T-helper 2 cell treated with Interferon-gamma antibody and Interleukin-4, amounts not matched to agents 5 μg/mL and 100 μg/mL, for 36 hours (primary cell): ENCODE measurements around the gene ORC3.

ENCODE experiments used
- DNase-seq: peaks from one replicate; pipeline ENCODE4 v3.0.0; 2021; ENCODE audit warnings: low spot score
- H3K27ac Mint-ChIP-seq: one replicate; pipeline ENCODE4 v1.8.0; 2021; ENCODE audit warnings: mild to moderate bottlenecking, mixed read lengths
- H3K27me3 Mint-ChIP-seq: one replicate; pipeline ENCODE4 v1.8.0; 2021; ENCODE audit warnings: low read depth, mixed read lengths
- H3K36me3 Mint-ChIP-seq: one replicate; pipeline ENCODE4 v1.8.0; 2021; ENCODE audit warnings: low read depth, mixed read lengths
- H3K4me1 Mint-ChIP-seq: one replicate; pipeline ENCODE4 v1.8.0; 2021; ENCODE audit warnings: low read depth, mixed read lengths
- H3K4me3 Mint-ChIP-seq: one replicate; pipeline ENCODE4 v1.8.0; 2022; ENCODE audit warnings: mild to moderate bottlenecking, moderate library complexity, mixed read lengths
- H3K9me3 Mint-ChIP-seq: one replicate; pipeline ENCODE4 v1.8.0; 2021; ENCODE audit warnings: mixed read lengths

The ORC3 gene

DNA sequence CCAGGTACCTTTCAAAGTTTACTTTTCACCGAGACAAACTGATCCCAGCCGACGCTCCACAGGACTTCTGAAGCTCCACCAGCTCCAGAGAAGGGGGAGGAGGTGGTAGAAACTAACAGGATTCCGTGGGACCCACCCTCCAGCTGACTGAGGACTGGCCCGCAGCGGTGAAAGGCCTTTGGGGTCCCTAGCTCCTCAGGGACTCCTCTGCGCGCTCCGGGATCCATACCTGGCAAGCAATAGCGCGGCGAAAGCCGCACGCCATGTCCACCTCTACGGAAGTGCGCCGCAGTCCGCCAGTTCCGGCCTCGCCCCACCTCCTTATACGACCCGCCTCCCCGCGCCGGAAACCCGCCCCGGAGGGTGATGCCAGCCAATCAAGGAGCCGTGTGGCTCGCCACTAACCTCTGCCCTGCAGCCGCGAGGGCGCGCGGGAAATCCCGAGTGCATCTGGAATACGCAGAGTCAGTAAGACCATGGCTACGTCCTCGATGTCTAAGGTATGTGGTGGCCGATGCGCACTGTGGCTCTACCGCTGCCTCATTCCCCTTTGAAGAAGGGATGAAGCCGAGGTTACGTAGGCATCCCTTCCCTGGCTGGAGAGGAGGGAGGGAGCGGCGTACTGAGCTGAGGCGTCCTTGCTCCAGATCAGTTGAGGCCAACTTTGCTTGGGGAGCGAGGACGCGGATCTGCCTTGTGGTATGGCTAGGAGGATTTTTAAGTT lies at the start of gene ORC3, which contains the start of gene RARS2:
Gene ORC3 (plus strand): TSS at position 443 of the 724 bp plus-strand sequence. CDS start 34 bp downstream, at position 477.
Gene RARS2 (minus strand): TSS at position 295 of the 724 bp plus-strand sequence. CDS start 30 bp downstream, at position 265.
- H3K9me3 Mint-ChIP-seq = no peaks in the 10 kb centered on the region
- peak; percentile 96 for DNase-seq
- no peaks in the 10 kb centered on the region for H3K27me3 Mint-ChIP-seq
- H3K27ac Mint-ChIP-seq = peak within 1 kb of the TSS; percentile 93
- peaks cover 44% of the 10 kb centered on the region for H3K36me3 Mint-ChIP-seq
- peak within 1 kb of the TSS; percentile 91 for H3K4me3 Mint-ChIP-seq
- peaks cover 35% of the 10 kb centered on the region for H3K4me1 Mint-ChIP-seq

DNA sequence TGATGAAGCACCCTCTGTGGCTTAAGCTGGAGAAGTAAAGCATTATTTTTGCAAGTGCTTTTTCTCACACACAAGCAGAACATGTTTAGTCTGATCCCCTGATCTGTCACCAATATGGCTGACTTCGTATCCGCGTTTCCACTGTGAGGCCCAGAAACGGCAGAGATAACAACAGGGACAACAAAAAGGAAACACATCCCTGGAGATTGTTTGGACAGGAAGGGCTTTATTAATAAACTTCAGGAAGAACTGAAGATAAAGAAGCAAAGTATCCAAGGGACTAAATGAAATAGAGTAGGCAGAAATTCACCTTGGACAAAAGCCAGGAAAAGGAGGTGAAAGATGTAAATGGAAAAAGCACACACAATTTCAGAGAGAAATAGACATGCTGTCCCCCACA lies 49.4 kb upstream of the ORC3 start:
- Mint-ChIP-seq H3K27ac (no peak overlapping the region), H3K4me3 (no peak overlapping the region), H3K4me1 (peaks cover 3% of the 10 kb centered on the region), H3K36me3 (peaks cover 58% of the 10 kb centered on the region), H3K27me3 (no peaks in the 10 kb centered on the region), H3K9me3 (peaks cover 13% of the 10 kb centered on the region)
- DNase-seq = no peak

DNA sequence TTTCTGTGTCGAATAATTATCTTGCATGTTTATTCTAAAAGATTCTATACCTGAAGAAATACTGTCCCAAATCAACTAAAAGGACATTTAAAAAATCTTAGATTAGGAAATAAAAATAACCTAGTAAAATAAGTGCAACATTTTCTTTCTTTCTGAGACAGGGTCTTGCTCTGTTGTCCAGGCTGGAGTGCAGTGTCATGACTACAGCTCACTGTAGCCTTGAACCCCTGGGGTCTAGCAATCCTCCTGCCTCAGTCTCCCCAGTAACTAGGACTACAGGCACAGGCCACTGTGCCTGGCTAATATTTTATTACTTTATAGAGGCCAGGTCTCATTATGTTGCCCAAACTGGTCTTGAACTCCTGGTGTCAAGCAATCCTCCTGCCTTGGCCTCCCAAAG lies 48.9 kb upstream of the ORC3 start:
- Mint-ChIP-seq H3K4me3 (no peak overlapping the region), H3K27ac (no peak overlapping the region), H3K36me3 (peaks cover 62% of the 10 kb centered on the region), H3K9me3 (peaks cover 13% of the 10 kb centered on the region), H3K4me1 (peaks cover 3% of the 10 kb centered on the region), H3K27me3 (no peaks in the 10 kb centered on the region)
- DNase-seq = no peak

DNA sequence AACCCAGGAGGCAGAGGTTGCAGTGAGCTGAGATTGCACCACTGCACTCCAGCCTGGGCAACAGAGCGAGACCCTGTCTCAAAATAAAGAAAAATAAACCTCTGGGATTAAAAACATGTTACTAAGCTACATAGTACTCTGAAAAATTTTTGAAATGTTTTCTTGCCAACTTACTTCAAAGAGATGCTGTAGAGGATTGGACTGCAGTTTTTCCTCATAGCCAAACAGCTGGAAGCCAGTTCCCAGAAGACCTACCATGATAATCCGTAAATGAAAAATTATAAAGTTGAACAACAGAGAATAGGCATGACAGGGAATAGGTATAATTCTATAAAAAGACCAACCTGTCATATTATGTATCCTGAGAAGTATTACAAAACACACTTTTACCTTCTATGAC lies 48.2 kb upstream of the ORC3 start:
- no peak for DNase-seq
- peaks cover 3% of the 10 kb centered on the region for H3K4me1 Mint-ChIP-seq
- H3K27me3 Mint-ChIP-seq = no peaks in the 10 kb centered on the region
- H3K27ac Mint-ChIP-seq = no peak overlapping the region
- peaks cover 64% of the 10 kb centered on the region for H3K36me3 Mint-ChIP-seq
- H3K4me3 Mint-ChIP-seq = no peak overlapping the region
- H3K9me3 Mint-ChIP-seq = peaks cover 13% of the 10 kb centered on the region

DNA sequence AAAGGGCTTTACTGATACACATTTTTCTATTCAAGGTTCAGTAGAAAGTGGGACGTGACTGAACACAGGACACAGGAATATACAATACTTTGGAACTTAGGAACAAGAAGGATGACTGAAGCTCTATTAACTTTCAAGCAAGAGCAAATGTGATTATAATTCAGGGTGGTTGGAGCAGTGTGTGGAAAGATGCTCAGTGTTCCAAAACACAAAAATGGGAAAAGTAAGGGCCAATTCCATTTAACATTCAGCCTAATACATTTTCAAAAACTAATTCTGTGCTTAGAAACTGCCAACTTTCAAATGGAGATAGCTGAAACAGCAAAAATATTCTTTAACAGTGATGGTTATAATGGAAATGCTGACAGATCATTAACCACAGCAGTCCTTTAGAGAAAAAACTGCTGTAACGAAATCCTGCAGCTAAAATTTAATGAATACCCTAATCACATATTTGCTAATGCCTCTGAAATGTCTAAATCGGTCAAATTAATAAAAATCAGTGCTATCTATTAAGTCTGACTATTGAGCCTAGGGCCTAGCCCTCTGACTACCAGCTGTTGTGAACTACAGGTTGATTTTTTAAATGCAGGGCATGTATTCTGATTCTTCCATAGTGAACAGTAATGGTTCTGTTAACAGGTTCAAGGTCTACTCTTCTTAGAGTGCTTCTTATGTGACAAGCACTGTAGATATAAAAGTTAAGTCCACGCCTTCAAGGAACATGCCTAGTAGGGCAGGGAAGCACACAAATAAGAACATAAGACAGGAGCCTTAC lies 46.0 kb upstream of the ORC3 start:
- Mint-ChIP-seq H3K4me1 (peaks cover 3% of the 10 kb centered on the region), H3K36me3 (peaks cover 56% of the 10 kb centered on the region), H3K9me3 (peaks cover 13% of the 10 kb centered on the region), H3K4me3 (no peak overlapping the region), H3K27me3 (no peaks in the 10 kb centered on the region), H3K27ac (no peak overlapping the region)
- no peak for DNase-seq

DNA sequence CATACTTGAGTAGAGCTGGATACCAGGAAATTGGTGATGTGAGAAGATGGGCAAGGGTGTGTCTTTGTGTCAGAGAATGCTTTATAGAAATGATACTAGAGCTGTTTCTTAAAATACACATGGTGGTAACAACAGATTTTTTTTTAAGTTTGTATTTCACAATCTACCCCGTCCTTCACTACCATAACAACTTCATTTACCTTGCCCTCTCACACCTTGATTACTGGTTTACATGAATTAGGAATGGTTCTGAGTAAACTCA lies 45.5 kb upstream of the ORC3 start:
- Mint-ChIP-seq H3K36me3 (peaks cover 51% of the 10 kb centered on the region), H3K4me3 (no peak overlapping the region), H3K9me3 (peaks cover 10% of the 10 kb centered on the region), H3K27ac (no peak overlapping the region), H3K4me1 (peaks cover 3% of the 10 kb centered on the region), H3K27me3 (no peaks in the 10 kb centered on the region)
- DNase-seq = no peak

DNA sequence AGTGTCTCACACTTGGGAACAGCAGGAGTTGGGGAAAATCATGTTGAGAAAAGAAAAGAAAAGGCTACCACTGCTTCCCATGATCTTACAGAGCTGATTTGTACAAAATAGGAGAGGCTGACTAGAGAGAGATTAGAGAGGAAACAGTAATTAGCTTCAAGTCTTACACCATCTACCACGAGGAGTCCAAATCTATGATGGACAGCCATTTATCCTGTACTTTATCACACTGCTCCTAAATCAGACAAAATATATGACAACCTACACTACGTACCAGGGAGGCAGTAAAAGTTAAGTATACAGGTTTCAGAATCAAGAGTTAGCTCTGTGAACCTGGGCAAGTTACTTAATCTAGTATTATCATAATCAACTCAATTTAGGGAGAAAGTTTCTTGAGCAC lies 38.1 kb upstream of the ORC3 start:
- no peak for DNase-seq
- Mint-ChIP-seq H3K27me3 (no peaks in the 10 kb centered on the region), H3K4me1 (peaks cover 5% of the 10 kb centered on the region), H3K9me3 (no peaks in the 10 kb centered on the region), H3K27ac (no peak overlapping the region), H3K36me3 (peaks cover 36% of the 10 kb centered on the region), H3K4me3 (no peak overlapping the region)

DNA sequence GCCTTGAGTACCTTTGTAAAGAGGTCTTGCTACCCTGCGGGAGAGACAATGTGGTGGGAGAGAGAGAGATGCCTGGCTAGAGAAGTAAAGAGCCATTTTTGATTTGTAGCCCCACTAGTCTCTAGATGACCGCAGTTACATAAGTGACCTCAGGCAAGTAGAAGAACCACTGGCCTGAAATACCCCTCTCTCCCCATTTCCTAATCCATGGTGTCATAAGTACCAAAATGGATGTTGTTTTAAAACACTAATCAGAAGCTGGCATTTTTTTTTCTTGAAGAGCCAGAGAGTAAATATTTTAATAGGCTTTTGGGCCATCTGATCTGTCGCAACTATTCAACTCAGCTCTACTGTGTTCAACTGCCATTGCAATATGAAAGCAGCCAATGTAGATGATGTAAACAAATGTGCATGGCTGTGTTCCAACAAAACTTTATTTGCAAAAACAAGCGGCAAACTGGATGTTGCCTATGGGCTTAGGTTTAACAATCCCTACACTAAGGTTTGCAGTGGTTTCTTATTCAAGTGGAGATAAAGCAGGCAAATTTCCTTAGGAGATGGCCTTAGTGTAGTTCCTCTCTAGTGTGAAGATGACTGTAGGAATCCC lies 36.7 kb upstream of the ORC3 start:
- DNase-seq = no peak
- H3K9me3 Mint-ChIP-seq = no peaks in the 10 kb centered on the region
- H3K4me3 Mint-ChIP-seq = no peak overlapping the region
- no peak overlapping the region for H3K27ac Mint-ChIP-seq
- peaks cover 5% of the 10 kb centered on the region for H3K4me1 Mint-ChIP-seq
- no peaks in the 10 kb centered on the region for H3K27me3 Mint-ChIP-seq
- peaks cover 43% of the 10 kb centered on the region for H3K36me3 Mint-ChIP-seq

DNA sequence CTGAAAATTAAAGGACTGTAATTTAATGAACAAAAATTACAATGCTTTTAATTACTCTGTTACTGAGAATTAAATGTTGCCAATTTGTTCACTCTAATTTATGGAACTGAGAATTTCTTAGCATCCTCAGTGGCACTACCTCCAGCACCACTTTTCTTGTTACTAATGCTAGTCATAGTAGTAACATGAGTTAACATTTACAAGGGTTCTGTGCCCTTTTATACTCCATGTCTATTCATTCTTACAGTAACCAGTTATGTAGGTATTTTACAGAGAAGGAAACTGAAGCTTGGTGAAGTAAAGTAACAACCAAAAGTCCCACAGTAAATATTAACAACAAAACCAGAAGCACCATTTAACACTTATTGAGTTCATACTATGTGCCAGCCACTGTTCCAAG lies 34.4 kb upstream of the ORC3 start:
- Mint-ChIP-seq H3K36me3 (peaks cover 40% of the 10 kb centered on the region), H3K27ac (no peak overlapping the region), H3K9me3 (no peaks in the 10 kb centered on the region), H3K27me3 (no peaks in the 10 kb centered on the region), H3K4me1 (peaks cover 5% of the 10 kb centered on the region), H3K4me3 (no peak overlapping the region)
- DNase-seq = no peak

DNA sequence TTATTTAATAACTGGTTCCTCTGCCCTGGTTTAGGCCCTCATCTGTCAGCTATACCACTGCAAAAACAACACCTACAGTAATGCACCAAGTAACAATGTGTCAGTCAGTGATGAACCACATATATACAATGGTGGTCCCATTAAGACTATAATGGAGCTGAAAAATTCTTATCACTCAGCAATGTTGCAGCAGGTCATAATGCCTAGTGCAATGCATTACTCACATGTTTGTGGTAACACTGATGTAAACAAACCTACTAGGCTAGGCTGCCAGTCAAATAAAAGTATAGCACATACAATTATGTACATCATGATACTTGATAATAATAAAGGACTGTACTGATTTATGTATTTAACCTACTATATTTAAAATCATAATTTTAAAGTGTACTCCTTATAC lies 31.5 kb upstream of the ORC3 start:
- DNase-seq = no peak
- H3K4me3 Mint-ChIP-seq = no peak overlapping the region
- H3K36me3 Mint-ChIP-seq = peaks cover 36% of the 10 kb centered on the region
- no peaks in the 10 kb centered on the region for H3K27me3 Mint-ChIP-seq
- no peaks in the 10 kb centered on the region for H3K9me3 Mint-ChIP-seq
- no peak overlapping the region for H3K27ac Mint-ChIP-seq
- H3K4me1 Mint-ChIP-seq = peaks cover 3% of the 10 kb centered on the region

DNA sequence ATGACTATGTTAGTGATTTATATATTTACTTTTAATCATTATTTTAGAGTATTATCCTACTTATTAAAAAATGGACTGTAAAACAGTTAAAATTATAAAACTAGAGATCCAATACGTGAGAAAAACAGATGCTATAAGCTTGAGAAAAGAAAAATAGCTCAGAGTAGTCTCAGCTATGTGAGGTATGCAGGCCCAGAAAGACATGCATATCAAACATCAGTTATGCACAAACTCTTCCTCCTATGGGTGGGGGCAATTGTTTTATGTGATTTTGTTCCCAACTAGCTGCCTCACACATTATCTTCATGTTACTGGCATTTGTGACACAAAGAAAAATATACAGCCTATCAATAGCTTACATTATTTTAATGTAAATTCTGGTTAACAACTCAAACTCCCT lies 28.9 kb upstream of the ORC3 start:
- H3K27ac Mint-ChIP-seq = no peak overlapping the region
- H3K36me3 Mint-ChIP-seq = peaks cover 32% of the 10 kb centered on the region
- no peak for DNase-seq
- H3K9me3 Mint-ChIP-seq = no peaks in the 10 kb centered on the region
- no peaks in the 10 kb centered on the region for H3K4me1 Mint-ChIP-seq
- no peaks in the 10 kb centered on the region for H3K27me3 Mint-ChIP-seq
- H3K4me3 Mint-ChIP-seq = no peak overlapping the region

DNA sequence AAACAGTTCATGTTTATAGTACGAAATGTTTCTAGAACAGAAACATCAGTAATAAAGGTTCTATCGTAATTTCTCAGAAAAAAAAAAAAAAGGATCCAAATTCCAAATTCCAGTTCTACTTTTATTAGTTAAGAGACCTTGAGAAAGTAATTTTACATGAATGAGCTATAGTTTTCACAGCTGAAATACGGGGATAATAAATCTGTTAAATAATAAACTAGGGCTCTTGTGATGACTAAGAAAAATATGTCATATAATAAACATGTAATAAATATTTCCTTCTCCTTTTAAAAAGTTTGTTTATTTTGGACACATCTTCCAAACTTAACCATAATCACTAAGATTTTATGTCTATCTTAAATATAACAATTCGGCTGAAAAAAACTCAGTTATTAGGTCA lies 17.9 kb upstream of the ORC3 start:
- Mint-ChIP-seq H3K36me3 (peaks cover 32% of the 10 kb centered on the region), H3K4me1 (peaks cover 34% of the 10 kb centered on the region), H3K9me3 (peaks cover 4% of the 10 kb centered on the region), H3K4me3 (no peak overlapping the region), H3K27me3 (no peaks in the 10 kb centered on the region), H3K27ac (no peak overlapping the region)
- no peak for DNase-seq

DNA sequence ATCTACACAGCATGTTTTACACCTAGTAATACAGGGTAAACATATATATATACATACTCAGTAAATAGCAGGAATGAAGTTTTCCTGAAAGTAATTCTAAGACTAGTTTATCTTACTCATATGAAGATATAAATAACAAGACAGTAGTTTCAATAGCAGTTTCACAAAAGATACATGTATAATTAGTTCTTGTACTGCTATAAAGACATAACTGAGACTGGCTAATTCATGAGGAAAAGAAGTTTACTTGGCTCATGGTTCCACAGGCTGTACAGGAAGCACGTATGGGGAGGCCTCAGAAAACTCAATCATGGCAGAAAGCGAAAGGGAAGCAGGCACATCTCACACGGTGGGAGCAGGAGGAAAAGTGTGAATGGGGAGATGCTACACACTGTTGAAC lies 17.1 kb upstream of the ORC3 start:
- DNase-seq = no peak
- peak overlapping the region; percentile 32 for H3K4me3 Mint-ChIP-seq
- H3K27me3 Mint-ChIP-seq = no peaks in the 10 kb centered on the region
- peaks cover 4% of the 10 kb centered on the region for H3K9me3 Mint-ChIP-seq
- peak overlapping the region; percentile 46 for H3K27ac Mint-ChIP-seq
- peaks cover 34% of the 10 kb centered on the region for H3K4me1 Mint-ChIP-seq
- H3K36me3 Mint-ChIP-seq = peaks cover 36% of the 10 kb centered on the region

DNA sequence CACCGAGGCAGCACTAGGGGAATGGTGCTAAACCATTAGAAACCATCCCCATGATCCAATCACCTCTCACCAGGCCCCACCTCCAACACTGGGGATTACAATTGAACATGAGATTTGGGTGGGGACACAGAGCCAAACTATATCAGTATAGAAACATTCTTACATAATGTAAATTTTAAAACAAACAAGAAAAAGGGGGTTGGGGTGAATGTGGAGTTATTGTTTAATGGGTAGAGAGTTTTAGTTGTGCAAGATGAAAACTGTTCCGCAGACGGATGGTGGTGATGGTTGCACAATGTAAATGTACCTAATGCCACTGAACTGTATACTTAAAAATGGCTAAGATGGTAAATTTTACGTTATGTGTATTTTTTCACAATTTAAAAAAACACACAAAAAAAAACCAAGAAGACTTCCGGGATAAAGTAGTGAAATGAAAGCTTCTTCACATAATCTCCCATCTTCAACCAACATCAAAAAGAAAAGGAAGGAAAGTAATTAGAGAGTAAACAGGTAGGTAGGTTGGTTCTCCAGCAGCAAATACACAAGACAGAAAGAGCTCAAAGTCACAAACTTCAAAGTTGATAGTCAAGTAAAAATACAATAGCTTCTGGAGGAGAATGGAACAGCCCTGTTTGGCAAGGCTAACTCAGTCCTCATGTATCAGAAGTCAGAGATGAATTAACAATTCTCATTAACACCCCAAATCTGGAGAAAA lies 16.5 kb upstream of the ORC3 start:
- Mint-ChIP-seq H3K9me3 (peaks cover 4% of the 10 kb centered on the region), H3K4me3 (peak overlapping the region; percentile 38), H3K36me3 (peaks cover 37% of the 10 kb centered on the region), H3K4me1 (peaks cover 34% of the 10 kb centered on the region), H3K27me3 (no peaks in the 10 kb centered on the region), H3K27ac (peak overlapping the region; percentile 58)
- no peak for DNase-seq
